ENCODE results near the gene SHCBP1L.

Gene SHCBP1L

GRCh38 chr1:182974506-182975191 lies 21.7 kb upstream of the SHCBP1L start:
- TF ChIP-seq POLR2A (IDR thresholded peaks at IDR 0.05; ENCODE audit: low read length) (no peak), GATA1 (IDR thresholded peaks at IDR 0.05; ENCODE audit: low read depth, low read length) (no peak)
- DNase-seq, result no peak

GRCh38 chr1:182972829-182973228 lies 19.9 kb upstream of the SHCBP1L start:
- TF ChIP-seq POLR2A (IDR thresholded peaks at IDR 0.05; ENCODE audit: low read length), result no peak
- no peak for TF ChIP-seq GATA1 (IDR thresholded peaks at IDR 0.05; ENCODE audit: low read depth, low read length)
- DNase-seq, result no peak

GRCh38 chr1:182972231-182972630 lies 19.3 kb upstream of the SHCBP1L start:
- TF ChIP-seq GATA1 (IDR thresholded peaks at IDR 0.05; ENCODE audit: low read depth, low read length), result no peak
- TF ChIP-seq POLR2A (IDR thresholded peaks at IDR 0.05; ENCODE audit: low read length), result no peak
- no peak for DNase-seq

GRCh38 chr1:182971219-182971618 lies 18.3 kb upstream of the SHCBP1L start:
- TF ChIP-seq POLR2A (IDR thresholded peaks at IDR 0.05; ENCODE audit: low read length) (no peak), GATA1 (IDR thresholded peaks at IDR 0.05; ENCODE audit: low read depth, low read length) (no peak)

GRCh38 chr1:182968836-182969734 lies 16.1 kb upstream of the SHCBP1L start:
- DNase-seq, result no peak
- TF ChIP-seq POLR2A (IDR thresholded peaks at IDR 0.05; ENCODE audit: low read length), result no peak

More at GRCh38 chr1:182971219-182971618, 18.3 kb upstream of the SHCBP1L start:
- DNase-seq, result no peak

GRCh38 chr1:182968151-182968741 lies 15.3 kb upstream of the SHCBP1L start:
- TF ChIP-seq GATA1 (IDR thresholded peaks at IDR 0.05; ENCODE audit: low read depth, low read length) (no peak), POLR2A (IDR thresholded peaks at IDR 0.05; ENCODE audit: low read length) (no peak)
- no peak for DNase-seq

- TF ChIP-seq GATA1 (IDR thresholded peaks at IDR 0.05; ENCODE audit: low read depth, low read length) (no peak), POLR2A (IDR thresholded peaks at IDR 0.05; ENCODE audit: low read length) (no peak)
- DNase-seq, result no peak
Observed at GRCh38 chr1:182965861-182966260, 12.9 kb upstream of the SHCBP1L start.

GRCh38 chr1:182965096-182965495 lies 12.1 kb upstream of the SHCBP1L start:
- DNase-seq, result no peak
- TF ChIP-seq POLR2A (IDR thresholded peaks at IDR 0.05; ENCODE audit: low read length), result no peak
- no peak for TF ChIP-seq GATA1 (IDR thresholded peaks at IDR 0.05; ENCODE audit: low read depth, low read length)

GRCh38 chr1:182962554-182963115 lies 9.7 kb upstream of the SHCBP1L start:
- TF ChIP-seq GATA1 (IDR thresholded peaks at IDR 0.05; ENCODE audit: low read depth, low read length) (no peak), POLR2A (IDR thresholded peaks at IDR 0.05; ENCODE audit: low read length) (peak; percentile 44)
- peak; percentile 85 to 89 for DNase-seq

- TF ChIP-seq POLR2A (IDR thresholded peaks at IDR 0.05; ENCODE audit: low read length) (no peak), GATA1 (IDR thresholded peaks at IDR 0.05; ENCODE audit: low read depth, low read length) (no peak)
- DNase-seq, result no peak
Observed at GRCh38 chr1:182960046-182960445, 7.1 kb upstream of the SHCBP1L start.

GRCh38 chr1:182957902-182958395 lies 5.0 kb upstream of the SHCBP1L start:
- DNase-seq, result no peak
- TF ChIP-seq POLR2A (IDR thresholded peaks at IDR 0.05; ENCODE audit: low read length), result no peak
- TF ChIP-seq GATA1 (IDR thresholded peaks at IDR 0.05; ENCODE audit: low read depth, low read length), result no peak

- no peak for DNase-seq
- no peak for TF ChIP-seq GATA1 (IDR thresholded peaks at IDR 0.05; ENCODE audit: low read depth, low read length)
- TF ChIP-seq POLR2A (IDR thresholded peaks at IDR 0.05; ENCODE audit: low read length), result no peak
Observed at GRCh38 chr1:182956708-182957365, 3.9 kb upstream of the SHCBP1L start.
